Caco-2 (cell line): Measurements from ENCODE around the gene NR2F1. TPM values are rescaled to one million over a fixed set of nuclear protein-coding genes. Genes with fewer than 3 reads are reported as not detected.

Experiments
- BruUV-seq: library from RNA; stranded (reverse); fragments of 400-500 nt; replicated peaks from 2 replicates; lab custom pipeline; 2021; lab: Mats Ljungman, UMichigan
- CTCF ChIA-PET: fragments of 300-600 bp; sonication (Branson Sonifier 250); formaldehyde crosslinking; loops from one replicate; lab custom pipeline; 2022; ENCODE audit warnings: antibody characterized with exemption; lab: Charles Lee
- POLR2A ChIA-PET: fragments of 300-600 bp; sonication (Branson Sonifier 250); formaldehyde crosslinking; loops from one replicate; lab custom pipeline; 2022; ENCODE audit warnings: antibody characterized with exemption; lab: Charles Lee
- DNase-seq, 2 experiments: peaks; one replicate each; pipeline versions ENCODE4 v3.0.0 to v3.0.0-alpha.2; 2020 to 2022
- H3K27me3 ChIP-seq: replicated peaks from 2 replicates; pipeline ENCODE4 v1.6.0; 2011; ENCODE audit warnings: low read length; ENCODE audit not compliant: control insufficient read depth, insufficient read depth
- H3K36me3 ChIP-seq: 2 replicates; pipeline ENCODE4 v1.5.1; 2011; ENCODE audit warnings: low read length; ENCODE audit not compliant: control insufficient read depth, insufficient read depth
- H3K4me1 ChIP-seq: fragments of 250-450 bp; sonication (Bioruptor Pico); 2 replicates; pipeline ENCODE4 v1.5.1; 2020; ENCODE audit warnings: mild to moderate bottlenecking
- H3K4me3 ChIP-seq: 2 replicates; pipeline ENCODE4 v1.5.1; 2011; ENCODE audit warnings: low read depth, mild to moderate bottlenecking, control low read depth, low read length
- H3K9me3 ChIP-seq: fragments of 250-450 bp; sonication (Bioruptor Pico); 2 replicates; pipeline ENCODE4 v1.5.1; 2020; ENCODE audit warnings: mild to moderate bottlenecking, moderate library complexity
- H3K27ac Mint-ChIP-seq: one replicate; pipeline ENCODE4 v1.8.0; 2022; ENCODE audit warnings: mixed read lengths; ENCODE audit not compliant: unreplicated experiment
- H3K27me3 Mint-ChIP-seq: one replicate; pipeline ENCODE4 v1.8.0; 2022; ENCODE audit warnings: mixed read lengths; ENCODE audit not compliant: insufficient read depth, unreplicated experiment
- H3K36me3 Mint-ChIP-seq: one replicate; pipeline ENCODE4 v1.8.0; 2022; ENCODE audit warnings: mild to moderate bottlenecking, mixed read lengths; ENCODE audit not compliant: insufficient read depth, unreplicated experiment
- H3K4me1 Mint-ChIP-seq: one replicate; pipeline ENCODE4 v1.8.0; 2022; ENCODE audit warnings: low read depth, mixed read lengths; ENCODE audit not compliant: unreplicated experiment
- H3K4me3 Mint-ChIP-seq: one replicate; pipeline ENCODE4 v1.8.0; 2022; ENCODE audit warnings: mild to moderate bottlenecking, moderate library complexity, mixed read lengths; ENCODE audit not compliant: unreplicated experiment
- H3K9me3 Mint-ChIP-seq: one replicate; pipeline ENCODE4 v1.8.0; 2022; ENCODE audit warnings: mixed read lengths; ENCODE audit not compliant: unreplicated experiment
- intact Hi-C: fragments of 100-400 bp; cut with micrococcal nuclease; formaldehyde crosslinking; loops from one replicate; pipeline ENCODE4 v1.10.0; 2022; ENCODE audit not compliant: unreplicated experiment
- total RNA-seq: library from RNA; stranded (reverse); gene quantifications from 2 replicates; pipeline ENCODE4 v1.2.3, GENCODE V29; 2022
- TF ChIP-seq, protein P1 (sequence below), 2 experiments: fragments of 200-600 bp in 1 of 2; IDR thresholded peaks; 1 replicate in 1 of 2; 2 replicates in 1 of 2; pipeline versions ENCODE4 v1.5.1 to v1.8.0; 2011 to 2022; ENCODE audit warnings: antibody characterized with exemption in 1 of 2, control low read depth in 1 of 2, inconsistent platforms in 1 of 2, low read depth in 1 of 2, low read length in 1 of 2, mild to moderate bottlenecking in 1 of 2, moderate library complexity in 1 of 2; ENCODE audit not compliant: insufficient read depth in 1 of 2, severe bottlenecking in 1 of 2, unreplicated experiment in 1 of 2

NR2F1 gene
- total RNA-seq, 1 experiment from 2014 or later = 0.70 TPM

DNA sequence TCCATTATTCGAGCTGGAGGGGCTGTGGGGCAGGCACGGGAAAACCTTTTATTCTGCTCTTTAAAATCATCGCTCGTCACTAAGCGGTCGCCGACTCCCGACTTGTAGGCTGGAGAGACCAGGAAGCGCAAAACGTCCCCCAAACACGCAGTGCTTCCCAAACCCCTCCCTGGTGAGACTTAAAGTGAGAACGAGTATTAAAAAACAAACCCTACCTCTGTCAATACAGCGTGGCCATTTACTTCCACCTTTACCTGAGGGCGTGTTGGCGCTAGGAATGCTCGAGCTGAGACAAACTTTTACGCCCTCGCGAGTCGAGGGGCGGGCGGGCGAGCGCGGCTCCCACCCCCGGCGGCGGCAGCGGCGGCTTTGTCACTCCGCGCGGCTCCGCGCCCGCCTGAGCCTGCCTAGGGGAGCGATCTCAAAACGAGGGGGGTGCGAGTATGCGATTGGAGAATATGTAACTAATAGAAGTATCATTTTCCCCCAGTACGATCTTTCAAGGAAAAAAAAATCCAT lies 2.0 kb upstream of the NR2F1 start, which contains the start of gene NR2F1-AS1:
Gene NR2F1-AS1, minus strand, starts transcription at position 293 of the 519 bp plus-strand sequence.
- peaks cover 21% of the 10 kb centered on the region for H3K4me1 Mint-ChIP-seq
- peaks cover 11% of the 10 kb centered on the region for H3K27me3 Mint-ChIP-seq
- intact Hi-C loops = loop anchor here (1.0 to 10.0 kb wide), 3 partner anchors 101 to 734 kb away; no protein-coding TSS in a partner anchor

GRCh38 chr5:93582167-93582462 lies 907 bp upstream of the NR2F1 start:
- Histone ChIP-seq H3K9me3 (no peaks in the 10 kb centered on the region), H3K4me3 (peak overlapping the region; percentile 55), H3K27me3 (0 out of 2 replicates have a peak, but pooled peaks cover 1% of the 10 kb centered on the region), H3K4me1 (peaks cover 7% of the 10 kb centered on the region), H3K36me3 (no peaks in the 10 kb centered on the region)
- H3K36me3 Mint-ChIP-seq = no peaks in the 10 kb centered on the region
- CTCF ChIA-PET = interaction anchor here (0.6 kb wide), 1 partner anchor 327 kb away, joined by 3 read pairs; no protein-coding TSS in a partner anchor
- POLR2A ChIA-PET = interaction anchor here (0.5 kb wide), 1 partner anchor 222 kb away, joined by 3 read pairs; no protein-coding TSS in a partner anchor
- no peak overlapping the region for H3K4me3 Mint-ChIP-seq
- H3K9me3 Mint-ChIP-seq = no peaks in the 10 kb centered on the region
- TF ChIP-seq, protein P1, sequence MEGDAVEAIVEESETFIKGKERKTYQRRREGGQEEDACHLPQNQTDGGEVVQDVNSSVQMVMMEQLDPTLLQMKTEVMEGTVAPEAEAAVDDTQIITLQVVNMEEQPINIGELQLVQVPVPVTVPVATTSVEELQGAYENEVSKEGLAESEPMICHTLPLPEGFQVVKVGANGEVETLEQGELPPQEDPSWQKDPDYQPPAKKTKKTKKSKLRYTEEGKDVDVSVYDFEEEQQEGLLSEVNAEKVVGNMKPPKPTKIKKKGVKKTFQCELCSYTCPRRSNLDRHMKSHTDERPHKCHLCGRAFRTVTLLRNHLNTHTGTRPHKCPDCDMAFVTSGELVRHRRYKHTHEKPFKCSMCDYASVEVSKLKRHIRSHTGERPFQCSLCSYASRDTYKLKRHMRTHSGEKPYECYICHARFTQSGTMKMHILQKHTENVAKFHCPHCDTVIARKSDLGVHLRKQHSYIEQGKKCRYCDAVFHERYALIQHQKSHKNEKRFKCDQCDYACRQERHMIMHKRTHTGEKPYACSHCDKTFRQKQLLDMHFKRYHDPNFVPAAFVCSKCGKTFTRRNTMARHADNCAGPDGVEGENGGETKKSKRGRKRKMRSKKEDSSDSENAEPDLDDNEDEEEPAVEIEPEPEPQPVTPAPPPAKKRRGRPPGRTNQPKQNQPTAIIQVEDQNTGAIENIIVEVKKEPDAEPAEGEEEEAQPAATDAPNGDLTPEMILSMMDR (IDR thresholded peaks at IDR 0.05; ENCODE audit: insufficient read depth in 1 of 2, low read depth in 1 of 2, low read length in 1 of 2, severe bottlenecking in 1 of 2, unreplicated experiment in 1 of 2) = no peak
- no peak overlapping the region for H3K27ac Mint-ChIP-seq
- BruUV-seq = no TSS peak
- no peak for DNase-seq
- H3K4me1 Mint-ChIP-seq = peaks cover 18% of the 10 kb centered on the region
- intact Hi-C loops = loop anchor here (2.0 to 10.0 kb wide), 3 partner anchors 25 to 733 kb away; no protein-coding TSS in a partner anchor
- peaks cover 14% of the 10 kb centered on the region for H3K27me3 Mint-ChIP-seq

More for the DNA sequence above, 2.0 kb upstream of the NR2F1 start, which contains the start of gene NR2F1-AS1:
- no peak for DNase-seq
- H3K4me3 ChIP-seq = peak within 1 kb of the TSS; percentile 55
- no peaks in the 10 kb centered on the region for H3K36me3 Mint-ChIP-seq
- H3K27ac Mint-ChIP-seq = no peak within 1 kb of the TSS
- ChIA-PET POLR2A (no interaction called here), CTCF (interaction anchor here (0.7 kb wide), 1 partner anchor 221 kb away, joined by 3 read pairs; no protein-coding TSS in a partner anchor)
- no peaks in the 10 kb centered on the region for H3K9me3 ChIP-seq
- no peaks in the 10 kb centered on the region for H3K36me3 ChIP-seq
- peaks cover 14% of the 10 kb centered on the region for H3K4me1 ChIP-seq
- H3K9me3 Mint-ChIP-seq = no peaks in the 10 kb centered on the region
- H3K4me3 Mint-ChIP-seq = no peak within 1 kb of the TSS
- BruUV-seq = no TSS peak
- TF ChIP-seq, protein P1 (IDR thresholded peaks at IDR 0.05; ENCODE audit: insufficient read depth in 1 of 2, low read depth in 1 of 2, low read length in 1 of 2, severe bottlenecking in 1 of 2, unreplicated experiment in 1 of 2) = no peak
- 0 out of 2 replicates have a peak, but pooled peaks cover 1% of the 10 kb centered on the region for H3K27me3 ChIP-seq

DNA sequence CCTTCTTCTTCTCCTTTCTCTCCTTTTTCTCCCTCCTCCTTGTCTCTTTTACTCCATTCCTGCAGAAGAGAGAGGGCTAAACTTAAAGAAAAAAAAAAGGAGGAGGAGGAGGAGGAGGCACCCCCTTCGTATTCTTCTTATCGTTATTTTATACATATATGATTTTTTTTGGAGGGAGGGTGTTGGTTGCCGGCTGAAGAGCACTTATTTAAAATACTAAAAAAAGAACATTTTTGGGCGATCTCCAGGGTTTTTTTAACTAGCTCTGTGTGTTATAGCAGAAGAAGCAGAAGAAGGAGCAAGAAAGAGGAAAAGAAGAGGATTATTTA lies 381 bp downstream of the NR2F1 start:
- Mint-ChIP-seq H3K27ac (no peak overlapping the region), H3K4me3 (no peak overlapping the region), H3K4me1 (peaks cover 13% of the 10 kb centered on the region), H3K9me3 (no peaks in the 10 kb centered on the region), H3K36me3 (no peaks in the 10 kb centered on the region), H3K27me3 (peaks cover 14% of the 10 kb centered on the region)
- H3K9me3 ChIP-seq = no peaks in the 10 kb centered on the region
- intact Hi-C loops = loop anchor here (1.0 to 10.0 kb wide), 5 partner anchors 23 to 731 kb away; no protein-coding TSS in a partner anchor
- TF ChIP-seq, protein P1 (IDR thresholded peaks at IDR 0.05; ENCODE audit: insufficient read depth in 1 of 2, low read depth in 1 of 2, low read length in 1 of 2, severe bottlenecking in 1 of 2, unreplicated experiment in 1 of 2) = no peak
- no TSS peak for BruUV-seq
- no peaks in the 10 kb centered on the region for H3K4me1 ChIP-seq
- ChIA-PET CTCF (interaction anchor here (0.9 to 1.0 kb wide), 2 partner anchors 8 to 218 kb away, joined by 3 to 7 read pairs; no protein-coding TSS in a partner anchor), POLR2A (no interaction called here)
- H3K4me3 ChIP-seq = peak overlapping the region; percentile 31
- DNase-seq = no peak
- no peaks in the 10 kb centered on the region for H3K36me3 ChIP-seq
- H3K27me3 ChIP-seq = 0 out of 2 replicates have a peak, but pooled peaks cover 1% of the 10 kb centered on the region
